ENCODE data around the gene ASCL5.

ASCL5 gene

DNA sequence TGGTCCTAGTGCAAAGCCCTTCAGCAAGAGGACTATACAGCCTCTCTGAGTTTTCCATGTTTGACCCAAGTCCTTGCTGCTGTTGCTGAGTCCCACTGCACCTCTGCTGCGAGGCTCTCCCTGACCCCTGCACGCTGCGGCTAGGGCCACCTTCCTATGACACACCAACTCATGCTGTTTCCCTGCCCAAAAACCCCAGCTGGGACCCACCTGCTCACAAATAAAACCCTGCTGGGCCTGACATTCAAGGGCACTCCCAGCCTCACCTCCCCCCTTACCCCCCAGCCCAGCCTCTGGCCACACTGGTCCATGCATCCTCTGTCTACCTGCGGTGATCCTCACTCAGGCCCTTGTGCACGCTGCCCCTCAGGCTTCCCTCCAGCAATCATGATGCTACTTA is 12.3 kb upstream of the ASCL5 start:
- in situ Hi-C loops (cut with HindIII; ENCODE audit: low pct_ligation_motif_present, low pct_unique_long_range_greater_than_20kb, low sequenced_read_pairs) = no loop called here
- no peak for DNase-seq

DNA sequence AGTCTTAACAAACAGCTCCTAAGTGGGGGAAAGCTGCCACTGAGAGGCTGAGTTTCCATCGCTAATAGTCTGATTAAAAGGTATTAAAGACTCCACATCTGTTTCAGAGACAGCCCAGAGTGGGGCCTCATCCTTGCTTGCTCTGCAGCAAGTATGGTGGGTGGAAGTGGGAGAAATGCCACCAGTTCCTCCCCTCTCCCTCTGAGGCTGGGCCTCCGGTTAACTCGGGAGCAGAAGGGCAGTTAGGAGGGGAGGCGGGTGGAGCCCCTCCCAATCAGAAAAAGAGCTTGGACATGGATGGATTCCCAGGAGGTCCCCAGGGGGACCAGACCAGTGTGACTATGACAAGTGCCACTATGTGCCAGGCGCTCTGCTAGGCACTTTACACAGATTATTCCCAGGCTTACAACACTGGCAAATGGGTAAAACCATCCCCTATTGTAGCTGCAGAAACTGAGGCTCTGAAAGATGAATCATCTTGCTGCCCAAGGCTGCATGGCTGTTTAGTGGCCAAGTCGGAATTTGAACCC is 11.4 kb upstream of the ASCL5 start:
- in situ Hi-C loops (cut with HindIII; ENCODE audit: low pct_ligation_motif_present, low pct_unique_long_range_greater_than_20kb, low sequenced_read_pairs) = no loop called here
- DNase-seq = no peak

DNA sequence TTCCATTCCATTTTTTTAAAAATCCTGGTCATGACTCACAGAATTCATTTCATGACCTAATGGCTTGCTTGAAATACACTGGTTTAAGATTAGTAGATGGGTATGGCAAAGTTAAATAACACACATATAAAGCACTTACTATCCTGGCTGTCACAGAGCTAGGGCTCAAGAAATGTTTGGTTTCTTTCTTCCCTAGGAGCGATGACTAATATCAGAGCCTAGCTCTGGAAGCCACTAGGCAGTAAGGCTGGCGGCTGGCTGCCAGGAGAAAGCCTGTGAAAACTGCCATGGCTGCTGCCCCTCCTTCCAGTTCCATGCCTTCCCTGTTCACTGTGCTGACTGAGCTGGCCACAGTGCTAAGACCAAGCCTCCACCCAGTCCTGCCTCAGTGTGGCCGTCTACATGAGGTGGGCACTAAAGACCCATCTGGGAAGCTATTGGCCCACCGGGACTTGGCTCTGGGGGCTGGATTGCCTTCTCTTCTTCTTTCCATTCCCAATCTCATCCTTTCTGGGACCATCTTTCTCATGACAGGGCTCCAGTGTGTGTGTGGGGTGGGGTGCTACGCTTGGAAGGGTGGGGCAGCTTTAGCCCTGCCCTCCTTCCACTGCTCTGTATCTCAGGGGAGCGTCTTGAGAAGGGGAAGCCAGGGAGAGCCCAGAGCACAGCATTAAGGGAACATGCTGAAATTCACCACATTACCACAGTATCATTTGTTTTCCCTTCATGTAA is 10.8 kb upstream of the ASCL5 start:
- DNase-seq = peak; percentile 86
- in situ Hi-C loops (cut with HindIII; ENCODE audit: low pct_ligation_motif_present, low pct_unique_long_range_greater_than_20kb, low sequenced_read_pairs) = no loop called here

DNA sequence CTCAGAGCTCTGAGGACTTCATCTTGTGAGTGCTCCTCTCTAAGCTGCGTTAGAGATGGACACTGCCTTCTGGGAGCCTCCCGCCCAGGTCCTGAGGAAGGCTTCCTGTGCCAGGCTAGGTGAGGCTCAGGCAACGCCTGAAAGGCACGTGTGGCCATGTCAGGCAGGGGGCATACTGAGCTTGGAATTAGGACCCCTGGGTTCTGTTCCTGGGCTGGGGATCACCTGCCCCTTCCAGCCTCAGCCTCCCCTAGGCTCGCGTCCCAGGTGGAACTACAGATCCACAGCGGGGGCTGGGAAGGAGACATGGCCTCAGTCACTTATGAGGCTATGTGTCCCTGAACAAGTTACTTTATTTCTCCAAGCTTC is 10.0 kb upstream of the ASCL5 start:
- no peak for DNase-seq
- in situ Hi-C loops (cut with HindIII; ENCODE audit: low pct_ligation_motif_present, low pct_unique_long_range_greater_than_20kb, low sequenced_read_pairs) = no loop called here

DNA sequence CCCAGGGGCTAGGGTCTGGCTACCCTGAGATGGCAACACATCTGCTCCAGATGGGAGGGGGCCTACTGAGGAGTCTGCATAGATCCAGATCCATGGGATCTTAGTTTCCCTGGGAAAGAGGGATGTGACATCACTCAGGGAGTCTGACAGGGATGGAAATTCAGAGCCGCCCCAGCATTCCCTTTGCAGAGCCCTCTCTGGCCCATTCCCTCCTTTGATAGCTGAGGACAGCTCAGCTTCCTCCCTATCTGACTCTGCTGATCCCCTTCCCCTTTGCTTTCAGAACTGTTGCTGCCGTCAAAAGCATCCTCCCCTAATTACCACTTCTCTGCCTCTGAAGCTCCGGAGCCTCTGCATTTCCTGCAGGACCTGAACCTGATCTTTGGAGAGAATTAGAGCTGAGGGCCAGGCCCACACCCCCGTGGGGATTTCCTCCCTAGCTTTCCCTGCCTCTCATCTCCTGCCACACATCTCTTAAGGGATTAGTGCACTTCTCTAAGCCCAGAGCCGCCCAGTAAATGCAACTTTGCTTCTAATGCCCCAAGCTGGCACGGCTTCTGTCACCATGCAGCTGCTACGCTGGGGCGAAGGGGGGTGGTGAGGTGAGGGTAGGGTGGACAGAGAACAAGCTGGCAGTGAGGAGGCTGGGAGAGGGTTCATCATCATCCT is 9.5 kb upstream of the ASCL5 start:
- in situ Hi-C loops (cut with HindIII; ENCODE audit: low pct_ligation_motif_present, low pct_unique_long_range_greater_than_20kb, low sequenced_read_pairs) = no loop called here
- no peak for DNase-seq

DNA sequence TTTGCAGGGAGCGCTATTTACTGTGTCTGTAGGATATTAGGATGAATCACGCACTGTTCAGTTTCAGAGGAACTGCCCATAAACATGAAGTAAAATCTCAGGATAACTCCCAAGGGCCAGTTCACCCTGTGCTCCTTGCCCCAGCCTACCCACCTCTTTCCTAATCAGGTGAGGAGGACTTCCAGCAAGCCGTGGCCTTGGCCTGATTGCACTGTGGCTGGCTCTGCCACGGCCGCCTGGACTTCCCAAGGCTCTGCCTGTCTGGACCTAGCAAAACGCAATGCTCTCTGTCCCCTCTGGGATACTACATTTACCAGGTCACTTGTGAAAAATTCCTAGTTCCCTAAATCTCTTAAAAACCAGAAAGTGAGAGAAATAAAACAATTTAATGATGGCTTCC is 7.4 kb upstream of the ASCL5 start:
- no peak for DNase-seq
- in situ Hi-C loops (cut with HindIII; ENCODE audit: low pct_ligation_motif_present, low pct_unique_long_range_greater_than_20kb, low sequenced_read_pairs) = no loop called here

DNA sequence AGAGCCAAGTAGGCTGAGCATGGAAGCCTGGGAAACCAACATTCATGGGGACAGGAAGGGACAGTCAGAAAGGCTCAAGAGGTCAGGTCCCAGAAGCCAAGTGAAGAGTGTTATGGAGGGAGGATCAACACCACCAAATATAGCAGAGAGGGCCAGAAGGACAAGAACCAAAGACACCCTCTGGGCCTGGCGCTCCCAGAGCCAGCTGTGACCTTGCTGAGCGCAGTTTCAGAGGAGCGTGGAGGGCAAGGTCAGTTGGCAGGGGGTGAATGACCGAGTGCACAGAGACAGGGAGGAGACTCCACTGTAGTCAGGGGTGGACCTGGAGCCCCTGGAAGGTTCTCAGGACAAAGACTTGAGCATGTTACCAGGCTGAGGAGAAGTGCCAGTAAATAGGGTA is 4.4 kb upstream of the ASCL5 start:
- DNase-seq = no peak
- in situ Hi-C loops (cut with HindIII; ENCODE audit: low pct_ligation_motif_present, low pct_unique_long_range_greater_than_20kb, low sequenced_read_pairs) = no loop called here

DNA sequence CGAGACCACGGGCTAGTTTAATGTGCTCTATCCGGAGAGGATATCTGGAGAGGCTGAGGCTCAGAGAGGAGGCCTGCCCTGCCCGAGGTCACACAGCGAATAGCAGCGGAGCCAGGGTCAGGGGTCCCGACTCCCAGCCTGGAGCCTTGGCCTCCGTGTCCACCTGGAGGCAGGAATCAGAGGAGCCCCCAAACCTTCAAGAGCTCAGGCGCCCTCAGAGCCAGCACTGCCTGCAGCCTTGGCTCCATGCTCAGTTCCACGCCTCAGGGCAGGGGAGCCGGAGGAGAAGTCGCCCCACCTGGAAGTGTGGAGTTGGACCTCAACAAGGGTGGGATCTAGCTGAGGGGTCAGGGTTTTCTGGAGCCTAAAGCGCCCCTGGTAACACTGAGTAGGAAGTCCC is 2.0 kb upstream of the ASCL5 start:
- in situ Hi-C loops (cut with HindIII; ENCODE audit: low pct_ligation_motif_present, low pct_unique_long_range_greater_than_20kb, low sequenced_read_pairs) = no loop called here
- no peak for DNase-seq

DNA sequence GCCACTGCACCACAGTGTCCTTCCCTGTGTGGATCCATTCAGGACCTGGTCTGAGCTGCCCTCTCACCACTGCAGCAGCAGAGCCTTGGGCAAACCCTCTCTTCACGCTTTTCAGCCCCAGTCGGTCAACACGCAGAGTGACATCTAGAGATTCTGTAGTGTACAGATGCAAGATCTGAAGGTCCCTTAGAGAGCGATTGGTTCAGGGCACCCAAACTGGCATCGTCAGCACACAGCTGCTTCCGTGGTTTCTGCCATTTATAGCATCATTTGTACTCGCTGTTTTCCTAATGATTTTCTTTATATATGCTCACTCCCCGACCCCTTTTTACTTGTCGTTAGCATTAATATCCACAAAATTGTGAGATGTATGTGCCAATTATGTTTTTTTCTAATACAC is 1.5 kb upstream of the ASCL5 start:
- no peak for DNase-seq

DNA sequence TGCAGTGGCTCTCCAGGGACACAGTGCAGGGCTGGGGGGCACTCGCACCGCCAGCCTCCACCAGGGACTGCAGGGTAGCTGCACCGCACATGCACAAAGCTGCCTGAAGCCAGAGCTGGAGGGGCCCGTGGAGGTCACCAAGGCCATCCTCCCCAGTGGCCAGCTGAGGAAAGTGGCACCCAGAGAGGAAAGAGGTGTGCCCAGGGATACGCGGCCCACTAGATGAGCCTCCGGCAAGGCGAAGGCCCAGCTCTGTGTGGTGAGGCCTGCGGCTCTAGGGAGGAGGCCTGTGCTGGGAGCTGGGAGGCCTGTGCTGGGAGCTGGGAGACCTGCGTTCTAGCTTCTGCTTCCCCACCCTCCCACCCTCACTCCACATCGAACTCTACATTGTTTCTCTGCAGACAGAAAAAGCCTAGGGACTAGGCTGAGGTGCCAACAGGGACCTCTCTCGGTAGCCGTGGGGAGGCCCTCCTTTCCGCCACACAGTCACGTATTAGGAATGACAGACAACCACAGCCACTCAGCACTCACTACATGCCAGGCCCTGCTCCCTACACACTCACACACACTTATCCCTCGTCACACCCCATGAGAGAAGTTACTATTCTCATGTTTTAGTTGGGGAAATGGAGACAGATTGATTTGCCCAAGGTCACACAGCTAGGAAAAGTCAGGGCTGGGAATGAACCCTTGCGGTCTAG is 921 bp upstream of the ASCL5 start:
- no peak for DNase-seq
- in situ Hi-C loops (cut with HindIII; ENCODE audit: low pct_ligation_motif_present, low pct_unique_long_range_greater_than_20kb, low sequenced_read_pairs) = no loop called here

More for the DNA sequence above, 1.5 kb upstream of the ASCL5 start:
- in situ Hi-C loops (cut with HindIII; ENCODE audit: low pct_ligation_motif_present, low pct_unique_long_range_greater_than_20kb, low sequenced_read_pairs) = no loop called here

DNA sequence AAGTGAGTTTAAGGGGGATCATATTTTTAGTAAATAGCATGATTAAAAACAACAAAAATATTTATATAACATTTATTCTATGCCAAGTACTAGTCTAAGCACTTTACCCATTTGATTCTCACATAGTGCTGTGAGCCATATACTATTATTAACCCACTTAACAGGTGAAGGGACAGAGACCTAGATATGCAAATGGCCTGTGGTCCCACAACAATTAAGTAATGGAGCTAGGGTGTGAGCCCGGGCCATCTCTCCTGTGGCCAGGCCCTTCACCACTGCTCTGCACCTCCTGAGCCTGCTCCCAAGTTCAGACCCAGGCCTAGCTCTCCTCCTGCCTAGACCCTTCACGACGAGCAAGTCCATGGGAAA is 537 bp downstream of the ASCL5 start:
- in situ Hi-C loops (cut with HindIII; ENCODE audit: low pct_ligation_motif_present, low pct_unique_long_range_greater_than_20kb, low sequenced_read_pairs) = no loop called here
- no peak for DNase-seq

DNA sequence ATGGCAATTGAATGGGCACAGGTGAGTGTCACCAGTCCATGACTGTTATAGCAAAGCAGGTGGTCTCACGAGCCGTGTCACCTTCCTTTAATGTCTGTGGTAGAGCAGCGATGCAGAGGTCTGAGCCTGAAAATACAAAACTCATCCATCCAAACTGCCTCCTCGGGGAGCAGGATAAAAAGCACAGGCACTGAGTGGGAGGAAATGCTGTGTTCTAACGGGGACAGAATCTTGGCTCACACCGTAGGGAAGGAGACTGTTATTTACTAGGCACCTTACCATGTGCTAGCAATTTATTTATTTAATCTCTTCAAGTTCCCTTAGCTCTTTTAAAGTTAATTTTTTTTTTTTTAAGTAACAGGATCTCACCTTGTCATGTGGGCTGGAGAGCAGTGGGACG is 1.2 kb downstream of the ASCL5 start:
- in situ Hi-C loops (cut with HindIII; ENCODE audit: low pct_ligation_motif_present, low pct_unique_long_range_greater_than_20kb, low sequenced_read_pairs) = no loop called here
- no peak for DNase-seq

DNA sequence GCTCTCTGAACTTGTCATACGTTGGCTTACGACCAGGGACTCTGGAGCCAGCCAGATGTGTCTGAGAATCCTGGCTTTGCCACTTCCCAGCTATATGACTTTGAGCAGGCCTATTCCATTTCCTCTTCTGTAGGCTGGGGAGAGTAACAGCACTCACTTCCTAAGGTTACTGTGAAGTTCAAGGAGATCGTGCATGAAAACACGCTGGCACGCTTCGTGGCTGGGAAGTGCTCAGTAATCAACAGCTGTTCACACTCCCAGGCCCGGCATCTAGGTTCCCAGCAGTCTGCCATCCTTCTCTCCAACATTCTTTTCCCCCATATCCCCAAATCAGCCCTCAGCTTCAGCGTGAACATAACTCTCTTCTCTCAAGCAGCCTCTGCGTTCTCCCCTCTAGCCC is 2.0 kb downstream of the ASCL5 start:
- DNase-seq = no peak
- in situ Hi-C loops (cut with HindIII; ENCODE audit: low pct_ligation_motif_present, low pct_unique_long_range_greater_than_20kb, low sequenced_read_pairs) = no loop called here

DNA sequence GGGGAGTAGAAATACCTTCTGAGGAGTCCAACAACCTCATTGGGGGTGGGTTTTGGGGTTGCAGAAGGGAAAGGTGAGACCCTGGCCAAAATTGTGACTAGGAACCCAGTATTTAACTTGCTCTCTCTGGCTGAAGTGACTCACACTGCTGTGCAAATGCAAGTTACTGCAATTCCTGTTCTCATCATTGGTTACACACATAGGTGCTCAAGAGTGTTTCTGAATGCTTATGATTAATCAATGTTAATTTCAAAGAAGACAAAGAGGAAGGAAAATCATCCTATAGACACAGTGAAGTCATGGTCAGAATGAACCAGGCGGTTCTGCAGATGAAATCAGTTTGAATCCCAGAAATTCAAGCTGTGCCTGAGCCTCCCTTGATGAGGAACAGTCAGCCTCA is 3.1 kb downstream of the ASCL5 start:
- DNase-seq = no peak
- in situ Hi-C loops (cut with HindIII; ENCODE audit: low pct_ligation_motif_present, low pct_unique_long_range_greater_than_20kb, low sequenced_read_pairs) = no loop called here

DNA sequence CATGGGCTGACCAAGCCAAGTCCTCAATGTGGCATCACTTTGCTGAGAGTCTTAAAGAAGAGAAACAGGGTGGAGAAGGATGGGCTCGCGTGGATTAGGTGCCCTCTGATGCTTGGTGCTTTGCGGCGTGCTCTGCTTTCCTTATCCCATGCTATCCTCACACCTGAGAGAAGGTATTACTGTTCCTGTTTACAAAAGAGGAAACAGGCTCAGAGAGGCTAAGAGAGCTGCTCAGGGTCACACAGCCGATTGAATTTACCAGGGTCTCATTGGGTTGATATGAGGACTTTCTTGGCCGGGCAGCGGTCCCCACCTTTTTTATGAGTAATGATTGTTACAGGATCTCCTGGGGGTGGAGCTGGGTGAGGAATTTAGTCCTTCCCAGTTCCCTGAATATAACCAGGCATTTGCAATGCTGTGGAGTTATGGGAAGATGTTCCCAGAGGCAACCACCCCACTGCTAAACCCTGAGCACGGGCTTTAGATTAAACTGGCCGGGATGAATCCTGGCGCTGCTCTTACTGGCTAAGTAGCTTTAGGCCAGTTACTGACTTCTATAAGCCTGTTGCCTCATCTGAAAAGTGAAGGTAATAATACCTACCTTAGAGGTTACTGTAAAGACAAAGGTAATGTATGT is 4.5 kb downstream of the ASCL5 start:
- in situ Hi-C loops (cut with HindIII; ENCODE audit: low pct_ligation_motif_present, low pct_unique_long_range_greater_than_20kb, low sequenced_read_pairs) = no loop called here
- DNase-seq = no peak

DNA sequence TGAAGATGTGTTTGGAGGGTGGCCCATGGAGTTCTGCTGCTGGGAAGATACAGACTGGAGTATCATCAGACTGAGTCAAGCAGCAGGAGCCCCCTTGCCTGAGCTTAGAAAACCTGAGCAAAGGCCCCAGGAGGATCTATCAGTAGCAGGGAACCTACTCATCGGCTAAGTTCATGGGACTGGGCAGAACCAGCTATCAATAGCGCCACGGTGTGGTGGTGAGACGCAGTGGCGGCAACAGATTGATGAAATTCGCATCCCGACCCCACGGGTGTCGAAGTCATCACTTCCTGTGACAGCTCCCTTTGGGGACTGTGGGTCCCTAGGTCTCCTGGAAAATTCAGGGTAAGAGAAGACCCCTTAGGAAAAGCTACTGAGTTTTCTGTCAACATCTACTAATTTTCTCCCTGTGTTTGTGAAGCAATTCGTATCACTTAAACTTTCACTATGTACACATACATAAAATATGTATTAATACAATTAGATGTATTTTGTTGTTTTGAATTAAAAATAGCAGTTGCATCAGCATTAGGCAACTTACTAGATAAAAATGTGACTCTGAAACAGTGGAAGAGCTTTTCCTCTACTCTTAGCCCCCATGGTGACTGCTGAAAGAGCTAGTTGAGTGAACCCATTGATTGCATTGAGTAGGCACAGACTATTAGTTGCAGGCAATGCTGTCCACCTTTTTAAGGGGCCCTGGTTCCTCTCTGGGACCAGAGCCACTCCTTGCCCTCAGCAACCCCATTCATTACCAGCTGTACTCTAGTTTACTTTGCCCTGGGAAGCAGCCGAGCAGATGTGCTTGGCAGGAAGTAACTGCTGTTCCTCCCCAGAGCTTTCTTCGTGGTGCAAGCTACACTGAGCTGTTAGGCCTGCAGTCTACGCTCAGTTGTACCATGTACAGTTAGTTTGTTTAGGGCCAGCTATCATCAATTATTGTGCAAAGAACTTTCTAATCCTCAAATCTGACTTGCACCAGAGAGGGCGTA is 7.5 kb downstream of the ASCL5 start:
- DNase-seq = peak; percentile 70
- in situ Hi-C loops (cut with HindIII; ENCODE audit: low pct_ligation_motif_present, low pct_unique_long_range_greater_than_20kb, low sequenced_read_pairs) = no loop called here

DNA sequence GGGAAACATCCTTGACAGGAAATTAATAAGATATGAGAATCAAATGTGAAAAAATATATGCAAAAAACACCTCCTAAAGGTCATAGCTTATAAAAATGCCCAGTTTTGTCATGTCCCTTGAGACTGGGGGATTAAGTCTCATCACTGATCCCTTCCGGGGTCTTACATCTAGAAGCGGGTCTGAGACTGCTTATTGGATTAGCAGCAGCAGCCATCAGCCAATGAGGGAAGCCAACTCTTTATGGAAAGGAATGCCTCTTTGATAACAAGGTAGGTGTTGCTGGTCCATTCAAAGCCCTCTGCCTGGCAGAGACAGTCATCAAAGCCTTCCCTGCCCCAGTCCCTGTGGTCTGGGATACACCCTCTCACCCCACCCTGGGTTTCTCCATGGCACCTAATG is 10.9 kb downstream of the ASCL5 start:
- no peak for DNase-seq

DNA sequence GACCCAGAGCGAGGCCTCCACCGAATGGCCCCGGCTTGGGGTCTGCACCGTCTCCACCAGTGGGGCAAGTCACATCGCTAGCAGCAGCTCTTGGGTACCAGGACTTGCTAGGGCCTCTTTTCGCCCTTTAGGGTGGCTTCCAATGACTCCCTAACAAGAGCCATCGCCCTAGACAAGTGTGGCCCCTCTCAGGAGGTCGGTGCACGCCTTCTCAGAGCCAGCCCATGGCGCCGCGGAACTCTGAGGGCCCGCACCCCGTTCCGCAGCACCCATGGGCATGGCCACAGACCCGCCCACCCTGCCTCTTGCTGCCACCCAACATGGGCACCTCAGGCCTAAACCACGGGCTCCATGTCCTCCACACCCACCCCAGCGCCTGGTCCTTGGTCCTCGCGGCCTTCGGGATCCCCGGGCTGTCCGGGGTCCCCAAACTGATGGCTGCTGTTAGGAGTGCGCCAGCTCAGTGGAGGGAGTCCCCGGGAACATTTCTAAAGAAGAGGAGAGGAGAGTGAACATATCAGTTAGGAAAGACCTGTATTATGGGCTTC is 11.5 kb downstream of the ASCL5 start:
- DNase-seq = no peak
- in situ Hi-C loops (cut with HindIII; ENCODE audit: low pct_ligation_motif_present, low pct_unique_long_range_greater_than_20kb, low sequenced_read_pairs) = no loop called here

More for the DNA sequence above, 10.9 kb downstream of the ASCL5 start:
- in situ Hi-C loops (cut with HindIII; ENCODE audit: low pct_ligation_motif_present, low pct_unique_long_range_greater_than_20kb, low sequenced_read_pairs) = no loop called here
